Erythroblast (primary cell): ENCODE measurements around the gene DNAJB13.

Experiments used
- GATA1 ChIP-seq: IDR thresholded peaks from 2 replicates; pipeline ENCODE4 v1.6.1; 2011; ENCODE audit warnings: low read depth, mild to moderate bottlenecking, control low read depth, low read length, moderate library complexity
- POLR2A ChIP-seq: IDR thresholded peaks from 2 replicates; pipeline ENCODE4 v1.6.1; 2011; ENCODE audit warnings: mild to moderate bottlenecking, low read length

GRCh38 chr11:73912026-73912425 is 38.8 kb upstream of the DNAJB13 start:
- TF ChIP-seq POLR2A (no peak), GATA1 (no peak)
